DLD1 (cell line): ENCODE data around the gene RIMS3.
"Not testable (repeated sequence)": the region's sequence is repeated elsewhere in the genome, so short reads cannot be mapped to it uniquely, and the experiment has no call there.

Source experiments
- in situ Hi-C: cut with HindIII; loops from 2 replicates; pipeline ENCODE4 v1.10.0; 2017; ENCODE audit warnings: low sequenced_read_pairs

The RIMS3 gene

DNA sequence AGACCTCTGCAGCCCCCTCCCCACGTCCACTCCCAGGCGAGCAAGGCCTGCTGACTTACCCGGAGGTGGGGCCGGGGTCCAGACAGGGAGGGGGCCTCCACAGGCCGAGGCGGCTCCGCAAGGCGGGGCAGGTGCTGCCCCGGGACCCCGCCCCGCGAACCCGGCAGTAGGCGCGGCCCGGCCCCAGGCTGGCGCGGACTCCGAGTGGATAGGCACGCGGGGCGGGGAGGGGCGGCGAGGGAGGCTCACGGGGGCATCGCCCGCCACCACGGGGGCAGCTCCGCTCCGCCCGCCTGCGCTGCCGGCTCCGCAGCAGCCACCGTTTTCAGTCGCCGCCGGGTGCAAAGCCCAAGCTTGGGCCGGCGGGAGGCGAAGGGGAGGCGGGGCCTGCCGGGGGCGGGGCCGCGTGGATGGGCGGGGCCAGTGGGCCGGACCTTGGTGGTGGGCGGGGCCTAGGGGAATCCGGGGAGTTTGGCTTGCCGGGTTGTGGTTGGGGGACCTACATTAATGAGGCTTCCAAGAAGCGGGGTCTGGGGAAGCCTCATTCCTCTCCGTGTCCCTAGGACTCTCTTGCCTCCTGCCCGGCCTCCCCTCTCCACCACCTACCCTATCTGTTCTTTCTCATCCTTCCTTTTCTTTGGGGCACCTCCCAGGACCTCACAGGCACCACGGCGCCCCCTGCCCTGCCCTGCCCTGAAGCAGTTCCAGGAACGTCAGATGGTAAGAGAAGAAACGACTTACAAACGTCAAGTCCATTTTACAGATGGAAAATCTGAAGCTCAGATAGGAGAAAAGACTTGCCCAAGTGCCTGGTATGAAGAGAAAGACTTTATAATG lies at the start of gene RIMS3:
TSS of gene RIMS3 (minus strand) at position 348 of the 837 bp plus-strand sequence. CDS start 23,757 bp downstream, outside the sequence.
- in situ Hi-C loops = no loop called here

DNA sequence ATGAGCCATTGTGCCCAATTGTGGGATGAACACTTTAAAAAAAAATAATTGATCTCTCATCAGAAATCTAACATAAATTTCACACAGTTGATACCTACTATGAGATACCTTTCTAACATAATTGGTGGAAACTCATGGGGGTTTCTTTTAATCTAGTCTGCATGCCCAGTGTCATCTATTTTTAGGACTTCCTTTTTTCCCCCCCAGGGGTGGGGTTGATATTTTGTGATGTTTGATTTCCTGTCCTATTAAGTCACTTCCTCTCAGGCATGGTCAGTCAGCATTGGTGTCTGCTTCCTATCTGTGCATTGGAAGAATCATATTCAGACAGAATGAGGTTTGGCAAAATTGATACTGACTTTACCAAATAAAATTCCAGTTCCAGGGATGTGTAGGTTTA lies 47.5 kb upstream of the RIMS3 start:
- in situ Hi-C loops = no loop called here

DNA sequence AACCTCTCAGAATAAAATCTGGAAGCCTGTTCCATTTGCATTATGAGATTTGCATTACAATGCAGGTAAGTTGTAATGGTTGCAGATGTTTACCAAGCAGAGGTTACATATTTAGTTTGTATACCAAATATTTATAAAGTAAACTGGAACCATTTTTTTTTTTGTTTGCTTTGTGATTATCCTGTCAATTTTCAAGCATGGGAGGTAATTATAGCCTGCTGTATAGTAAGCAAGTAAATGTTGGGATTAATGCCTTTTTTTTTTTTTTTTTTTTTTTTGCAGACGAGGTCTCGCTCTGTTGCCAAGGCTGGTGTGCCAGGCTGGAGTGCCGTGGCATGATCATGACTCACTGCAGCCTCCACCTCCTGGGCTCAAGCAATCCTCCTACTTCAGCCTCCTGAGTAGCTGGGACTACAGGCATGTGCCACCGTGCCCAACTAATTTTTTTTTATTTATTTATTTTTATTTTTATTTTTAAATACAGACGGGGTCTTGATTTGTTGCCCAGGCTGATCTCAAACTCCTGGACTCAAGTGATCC lies 47.0 kb upstream of the RIMS3 start:
- in situ Hi-C loops = no loop called here

DNA sequence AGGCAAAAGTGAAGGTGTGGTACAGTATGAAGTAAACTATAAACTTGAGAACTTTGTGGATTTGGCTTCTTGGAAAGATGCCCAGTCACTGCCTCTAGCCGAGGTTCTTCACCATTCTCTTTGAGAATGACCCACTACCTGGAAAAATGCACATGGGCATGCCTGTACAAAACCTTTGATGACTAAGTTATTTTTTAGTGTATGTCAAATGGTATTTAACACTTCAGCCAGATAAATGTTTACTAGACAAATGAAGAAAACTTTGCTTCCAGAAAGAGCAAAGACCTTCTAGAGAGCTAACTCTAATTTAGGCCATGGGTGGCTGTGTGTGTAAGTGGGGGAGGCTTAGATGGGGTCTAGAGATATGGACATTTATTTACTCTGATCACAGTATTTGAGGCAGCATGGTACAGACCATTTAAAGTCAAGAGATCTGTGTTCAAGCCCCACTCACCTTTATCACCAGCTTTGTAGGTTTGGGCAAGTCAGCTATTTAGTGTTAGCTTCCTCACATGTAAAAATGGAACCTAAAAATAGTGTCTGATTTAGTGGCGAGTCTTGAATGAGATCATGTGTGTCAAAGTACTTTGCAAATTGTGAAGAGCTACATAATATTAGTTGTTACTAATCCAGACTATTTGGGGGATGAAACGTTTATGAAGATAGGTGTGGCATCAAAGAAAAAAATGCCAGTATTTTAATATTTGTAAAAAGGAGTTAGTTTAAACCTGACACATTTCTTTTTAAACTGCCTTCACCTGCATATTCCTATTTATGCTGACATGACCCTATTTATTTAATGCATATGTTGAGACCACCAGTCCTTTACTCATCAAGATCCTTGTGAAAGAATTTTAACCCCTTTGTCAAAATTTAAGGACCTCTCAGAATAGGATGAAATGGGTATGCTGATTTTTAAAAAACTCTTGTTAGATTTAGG lies 46.3 kb upstream of the RIMS3 start:
- in situ Hi-C loops = no loop called here

DNA sequence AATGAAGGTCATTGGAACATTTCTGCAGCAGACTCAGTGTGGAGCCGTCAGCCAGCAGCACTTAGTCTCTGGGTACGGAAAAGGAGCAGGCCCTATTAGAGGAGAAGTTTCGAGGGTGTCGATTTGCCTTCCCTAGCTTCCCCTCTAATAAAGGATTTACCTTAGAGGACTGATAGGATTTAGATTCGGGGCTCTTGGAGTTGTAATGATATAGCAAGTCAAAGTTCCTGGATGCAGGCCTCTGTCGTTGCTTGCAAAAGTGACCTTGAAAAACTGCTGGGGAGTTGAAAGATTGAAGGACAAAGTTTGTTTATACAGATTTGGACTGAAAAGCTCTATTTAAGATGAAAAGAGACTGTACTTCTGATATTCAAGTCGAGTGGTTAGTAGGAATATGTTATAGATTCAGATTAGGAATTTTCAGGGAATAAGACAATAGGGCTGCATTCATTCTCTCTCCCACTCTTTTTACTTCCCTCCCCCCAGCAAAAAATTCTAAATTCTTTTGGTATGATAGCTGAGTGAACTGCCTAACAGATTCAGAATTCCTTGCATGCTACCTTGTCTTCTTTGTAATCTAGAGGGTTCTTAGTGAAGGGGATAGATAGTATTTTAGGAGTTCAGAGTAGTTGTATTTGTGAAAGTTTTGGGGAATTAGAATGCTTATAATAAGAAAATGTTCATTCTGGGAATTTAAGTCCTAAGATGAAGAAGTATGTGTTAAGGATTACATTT lies 45.3 kb upstream of the RIMS3 start:
- in situ Hi-C loops = no loop called here

DNA sequence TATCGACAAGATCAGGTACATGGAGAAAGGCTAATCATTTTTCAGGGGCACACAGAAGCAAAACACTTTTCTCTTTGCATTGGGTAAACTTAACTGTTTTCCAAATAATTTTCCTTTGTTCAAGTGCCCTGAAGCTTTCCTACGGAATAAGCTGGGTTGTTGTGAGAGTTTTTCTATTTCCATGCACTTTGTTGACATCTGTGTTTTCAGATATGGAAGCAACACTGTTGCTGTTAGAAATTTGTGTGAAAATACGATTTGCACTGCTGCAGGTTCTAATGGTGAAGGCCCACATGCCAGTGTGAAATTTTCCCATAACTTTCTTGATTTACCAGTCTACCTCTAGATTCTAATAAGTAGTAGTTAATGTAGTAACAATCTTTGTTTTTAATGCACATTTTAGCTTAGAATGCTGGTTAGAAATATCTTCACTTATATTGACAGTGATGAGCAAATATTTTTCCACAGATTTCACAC lies 44.4 kb upstream of the RIMS3 start:
- in situ Hi-C loops = no loop called here

DNA sequence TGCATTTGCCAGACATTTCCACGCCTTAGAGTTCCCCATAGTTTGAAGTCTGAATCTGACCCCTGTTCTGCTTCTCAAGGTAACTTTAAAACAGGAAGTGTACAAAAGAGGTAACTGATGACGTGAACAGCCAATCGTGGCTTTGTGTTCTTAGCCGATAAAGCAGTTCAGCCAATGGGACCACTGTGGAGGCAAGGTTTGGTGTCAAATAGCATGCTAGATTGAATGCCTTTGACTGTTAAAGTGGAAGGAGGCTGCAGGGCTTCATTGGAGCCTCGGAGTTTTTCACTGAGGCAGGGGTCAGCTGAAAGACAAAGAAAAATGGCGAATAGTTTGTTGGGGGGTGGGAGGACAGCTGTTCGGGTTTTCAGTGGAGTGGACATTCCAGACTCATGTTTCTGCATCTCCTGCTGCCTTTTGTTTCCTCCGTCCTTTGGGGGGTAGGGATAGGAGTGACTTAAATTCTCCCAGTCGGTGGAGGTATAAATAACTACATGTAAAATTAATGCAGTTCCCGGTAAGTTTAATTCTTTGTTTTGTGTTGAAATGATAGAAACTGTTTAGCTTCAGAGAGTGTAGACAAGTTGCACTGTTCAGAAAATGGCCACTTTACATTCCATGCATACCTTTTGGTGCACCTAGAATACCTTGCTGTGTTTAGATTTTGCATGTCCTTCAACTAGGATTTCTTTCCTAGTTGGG lies 43.8 kb upstream of the RIMS3 start:
- in situ Hi-C loops = no loop called here

DNA sequence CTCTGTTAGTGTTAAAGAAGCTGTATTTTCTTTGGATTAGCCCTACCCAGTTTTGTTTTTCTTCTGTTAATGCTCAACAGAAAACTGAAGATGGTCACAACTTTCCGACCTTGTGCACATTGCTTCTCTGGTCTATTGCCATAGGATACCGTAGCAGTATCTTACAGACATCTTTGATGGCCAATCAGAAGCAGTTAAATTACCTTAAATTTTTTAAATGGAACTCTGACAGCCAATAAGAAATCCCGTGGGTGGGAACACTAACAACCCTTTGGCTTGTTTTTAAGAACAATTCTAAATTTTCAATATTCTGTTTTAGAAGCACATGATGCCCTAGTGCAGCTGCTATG lies 43.2 kb upstream of the RIMS3 start:
- in situ Hi-C loops = no loop called here

DNA sequence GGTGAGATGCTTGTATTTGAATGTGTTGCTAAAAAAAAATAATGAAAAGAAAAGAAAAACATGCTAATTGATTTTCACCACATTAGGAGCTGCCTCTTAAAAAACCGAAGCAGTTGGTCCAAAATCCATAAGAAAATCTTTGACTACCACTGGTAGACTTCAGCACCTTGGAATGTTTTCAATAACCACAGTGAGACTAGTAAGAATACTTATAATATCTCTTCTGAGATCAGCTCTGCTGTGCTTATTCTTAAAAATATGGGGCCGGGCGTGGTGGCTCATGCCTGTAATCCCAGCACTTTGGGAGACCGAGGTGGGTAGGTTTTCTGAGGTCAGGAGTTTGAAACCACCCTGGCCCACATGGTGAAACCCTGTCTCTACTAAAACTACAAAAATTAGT lies 41.1 kb upstream of the RIMS3 start:
- in situ Hi-C loops = no loop called here

DNA sequence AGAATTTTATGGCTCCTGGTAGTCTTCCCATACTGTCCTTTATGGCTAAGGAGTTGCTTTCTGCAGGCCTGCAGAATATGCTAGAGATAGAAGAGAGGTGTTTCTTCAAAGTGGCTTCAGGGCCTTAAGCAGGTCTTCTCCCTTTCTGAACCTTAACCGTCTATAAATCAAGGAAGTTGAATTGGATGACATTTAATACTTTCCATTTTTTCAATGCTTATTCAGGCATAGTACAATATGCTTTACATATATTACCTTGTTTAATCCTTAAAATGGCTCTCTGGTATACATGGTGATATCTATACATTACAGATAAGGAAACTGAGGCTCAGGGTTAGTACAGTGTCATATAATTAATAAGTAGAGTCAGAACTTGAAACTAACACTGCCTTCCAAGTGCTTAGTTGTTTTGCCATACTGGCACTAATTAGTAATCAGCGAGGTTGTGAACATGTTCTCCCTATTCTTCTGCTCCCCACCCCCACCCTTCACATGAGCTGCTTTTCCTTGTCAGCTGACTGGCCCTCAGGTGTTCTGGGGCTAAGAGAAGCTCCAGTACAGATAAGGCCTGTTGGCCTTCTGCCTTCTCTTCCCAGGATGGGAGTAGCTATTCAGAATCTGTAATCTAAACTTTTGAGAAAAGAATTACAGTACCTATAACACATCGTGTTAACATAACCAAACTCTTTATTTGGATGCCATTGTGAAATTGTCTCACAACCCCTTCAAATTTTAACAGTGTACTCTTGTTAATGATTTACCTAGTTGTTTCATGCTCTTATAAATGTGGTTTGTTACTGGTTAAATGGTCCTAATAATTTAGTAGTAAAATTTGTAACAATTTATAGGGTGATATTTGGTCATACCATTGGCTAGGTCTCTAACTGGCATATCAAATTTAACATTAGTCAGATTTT lies 39.6 kb upstream of the RIMS3 start:
- in situ Hi-C loops = no loop called here

DNA sequence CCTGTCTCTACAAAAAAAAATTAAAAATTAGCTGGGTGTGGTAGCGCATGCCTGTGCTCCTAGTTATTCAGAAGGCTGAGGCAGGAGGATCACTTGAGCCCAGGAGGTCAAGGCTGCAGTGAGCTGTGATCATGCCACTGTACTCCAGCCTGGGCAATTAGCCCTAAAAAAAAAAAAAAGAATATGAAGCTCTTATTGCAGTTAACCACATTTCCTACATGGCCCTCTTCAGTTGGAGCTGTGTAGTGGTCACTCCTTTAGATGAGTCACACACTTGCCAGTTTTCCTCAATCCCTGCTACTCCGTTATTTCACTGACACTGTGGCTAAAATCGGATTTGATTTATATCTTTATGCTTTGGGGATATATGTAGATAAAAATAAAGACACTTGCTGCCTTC lies 37.8 kb upstream of the RIMS3 start:
- in situ Hi-C loops = no loop called here

DNA sequence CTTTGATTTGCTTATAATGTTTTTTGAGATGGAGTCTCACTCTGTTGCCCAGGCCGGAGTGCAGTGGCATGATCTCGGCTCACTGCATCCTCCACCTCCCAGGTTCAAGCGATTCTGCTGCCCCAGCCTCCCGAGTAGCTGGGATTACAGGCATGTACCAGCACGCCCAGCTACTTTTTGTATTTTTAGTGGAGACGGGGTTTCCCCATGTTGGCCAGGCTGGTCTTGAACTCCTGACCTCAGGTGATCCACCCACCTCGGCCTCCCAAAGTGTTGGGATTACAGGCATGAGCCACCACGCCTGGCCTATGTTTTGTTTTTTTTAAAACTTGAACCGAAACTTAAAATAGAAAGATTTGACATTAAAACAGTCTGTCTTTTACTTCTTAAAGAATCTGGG lies 37.3 kb upstream of the RIMS3 start:
- in situ Hi-C loops = not testable (repeated sequence)

DNA sequence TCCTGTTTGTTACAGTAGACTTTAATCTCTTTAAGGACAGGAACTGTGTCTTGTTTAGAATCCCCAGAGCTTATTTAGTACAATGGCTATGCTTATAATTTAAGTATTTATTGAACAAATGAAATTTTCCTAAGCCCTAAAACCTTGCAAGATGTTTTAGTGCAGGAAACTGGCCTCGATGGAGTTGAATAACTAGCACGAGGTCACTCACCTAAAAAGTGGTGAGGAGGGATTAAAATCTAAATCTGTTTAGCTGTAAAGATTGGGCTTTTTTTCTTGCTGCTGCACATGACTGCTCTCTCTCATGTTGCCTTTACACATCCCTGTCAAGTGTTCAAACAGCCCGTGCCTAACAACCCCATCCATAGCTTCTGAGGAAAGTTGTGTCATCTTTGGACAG lies 36.2 kb upstream of the RIMS3 start:
- in situ Hi-C loops = no loop called here

DNA sequence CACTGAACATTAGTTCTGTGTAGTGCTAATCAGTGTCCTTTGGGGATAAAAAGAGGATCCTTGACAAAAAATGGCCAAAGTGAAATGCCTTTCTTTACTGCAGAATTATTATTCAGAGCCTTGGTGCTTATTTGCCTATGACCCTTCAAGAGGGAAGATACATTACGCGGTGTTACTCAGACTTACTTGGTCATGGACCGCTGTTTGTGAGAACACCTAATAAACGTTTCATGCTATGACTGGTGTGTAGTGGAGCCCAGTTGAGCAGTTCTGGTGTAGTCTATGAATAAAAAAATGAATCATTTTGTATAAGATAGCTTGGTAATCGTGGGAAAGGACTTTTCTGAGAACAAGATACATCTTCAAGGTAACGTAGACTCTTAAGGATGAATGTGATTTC lies 34.3 kb upstream of the RIMS3 start:
- in situ Hi-C loops = no loop called here

DNA sequence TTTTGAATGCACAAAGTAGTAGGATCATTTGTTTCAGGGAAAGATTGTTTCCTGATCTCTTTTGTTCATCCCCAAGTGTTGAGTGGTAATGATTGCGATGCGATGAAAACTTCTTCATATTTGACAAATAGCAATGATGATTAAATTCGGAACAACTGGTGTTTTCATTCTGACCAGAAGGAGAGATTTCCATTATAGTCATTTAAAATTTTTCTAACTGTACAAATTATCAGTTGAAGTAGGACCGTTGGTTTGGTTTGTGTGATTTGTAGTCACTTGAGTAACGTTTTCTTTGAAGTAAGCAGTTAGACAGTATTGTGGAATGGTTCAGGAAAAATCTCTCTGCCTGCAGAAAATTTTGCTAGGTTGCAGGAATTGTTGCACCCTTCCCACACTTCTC lies 32.0 kb upstream of the RIMS3 start:
- in situ Hi-C loops = no loop called here

DNA sequence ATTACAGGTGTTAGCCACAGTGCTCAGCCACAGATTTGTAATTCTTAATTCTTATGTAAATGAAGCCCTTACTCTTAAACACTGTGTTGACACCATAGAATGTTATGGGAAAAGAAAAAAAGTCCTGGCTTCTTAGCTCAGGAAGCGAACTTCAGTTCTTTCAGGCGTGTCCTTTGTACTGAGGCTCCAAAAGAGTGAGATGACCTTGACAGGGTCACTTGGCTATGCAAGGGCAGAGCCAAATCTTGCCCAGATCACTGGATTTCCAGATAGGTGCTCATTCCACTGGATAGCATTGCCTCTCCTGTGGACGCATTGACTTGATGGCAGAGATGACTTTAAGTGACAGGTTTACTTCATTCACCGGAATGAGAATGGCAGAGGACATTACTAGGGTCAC lies 30.8 kb upstream of the RIMS3 start:
- in situ Hi-C loops = no loop called here

DNA sequence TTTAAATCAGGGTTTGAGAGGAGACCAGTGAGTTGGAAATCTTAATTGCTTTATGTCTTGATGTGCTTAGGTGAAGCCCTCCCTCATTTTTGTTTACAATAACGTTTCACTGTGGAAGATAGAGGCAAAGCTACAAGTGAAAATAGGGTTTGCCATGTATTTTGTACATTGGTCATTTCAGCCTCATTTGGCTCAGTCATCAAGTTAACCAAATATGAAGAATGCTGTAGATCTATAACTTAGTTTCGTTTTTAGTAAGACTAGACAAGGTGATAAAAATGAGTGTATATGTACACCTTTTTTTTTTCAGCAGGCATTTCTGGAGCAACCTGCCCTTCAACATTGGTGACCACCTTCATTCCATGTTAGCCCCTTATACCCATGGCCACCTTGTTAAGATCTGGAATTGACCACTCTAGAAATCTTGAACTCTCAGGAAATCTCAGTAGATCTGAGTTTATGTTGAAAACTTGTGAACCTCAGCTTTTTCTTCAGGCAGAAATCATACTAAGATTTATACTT lies 28.9 kb upstream of the RIMS3 start:
- in situ Hi-C loops = no loop called here

DNA sequence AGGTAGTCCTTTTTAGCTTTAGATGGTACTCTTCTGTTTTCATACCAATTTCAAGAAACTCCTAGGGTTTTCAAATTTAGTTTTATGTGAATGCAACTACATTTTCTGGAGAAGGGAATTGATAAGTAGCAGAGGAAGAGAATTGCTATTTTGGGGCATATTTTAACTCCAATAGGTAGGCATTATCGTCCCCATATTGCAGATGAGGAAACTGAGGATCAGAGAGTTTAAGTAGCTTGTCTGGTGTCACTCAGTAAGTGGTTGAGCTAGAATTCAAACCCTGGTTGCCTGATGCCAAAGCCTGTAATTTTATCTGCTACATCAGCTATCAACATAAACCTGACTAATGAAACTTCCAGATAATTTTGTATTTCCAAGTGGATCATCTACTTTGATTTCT lies 27.9 kb upstream of the RIMS3 start:
- in situ Hi-C loops = no loop called here

DNA sequence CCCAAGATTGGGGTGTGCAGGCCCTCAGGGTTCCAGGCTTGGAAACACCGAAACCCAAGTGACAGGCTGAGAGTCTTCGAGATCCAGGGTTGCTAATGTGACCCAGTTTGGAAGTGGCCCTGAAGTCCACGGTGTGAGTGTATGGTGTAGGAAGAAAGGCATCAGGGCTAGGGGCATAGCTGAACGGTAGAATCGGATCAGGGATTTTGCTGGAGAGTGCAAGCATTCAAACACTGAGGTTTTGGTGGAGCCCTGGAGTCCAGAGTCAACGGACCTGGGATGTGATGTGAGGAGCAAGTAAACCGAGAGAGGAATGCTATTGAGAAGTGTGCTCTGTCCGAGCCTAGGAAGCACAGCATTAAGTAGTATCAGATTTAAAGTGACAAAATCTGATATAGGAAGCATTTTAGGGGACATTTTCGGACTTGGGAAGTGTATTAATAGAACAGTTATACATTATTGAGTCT lies 27.0 kb upstream of the RIMS3 start:
- in situ Hi-C loops = no loop called here
